Measurements from ENCODE around the gene TDRD1. TPM values are rescaled to one million over a fixed set of nuclear protein-coding genes. Genes with fewer than 3 reads are reported as not detected.

The TDRD1 gene
- total and polyA plus RNA-seq, 2 donors (not counting 1 experiment from before 2014, with no cell fraction given) = 0.10 to 0.22 TPM

GRCh38 chr10:114199239-114199638 lies 20.1 kb downstream of the TDRD1 start:
- H3K27me3 ChIP-seq (replicated peaks in 1 of 4; ENCODE audit: control extremely low read depth in 1 of 4, control insufficient read depth in 3 of 4, insufficient read depth in 4 of 4, low read length in 3 of 4) = no peaks in the 10 kb centered on the region
- H3K4me1 ChIP-seq (ENCODE audit: control insufficient read depth in 2 of 2, insufficient read depth in 2 of 2, low read length in 2 of 2) = no peaks in the 10 kb centered on the region
- no peak overlapping the region for H3K27ac Mint-ChIP-seq
- TF ChIP-seq, protein P1, sequence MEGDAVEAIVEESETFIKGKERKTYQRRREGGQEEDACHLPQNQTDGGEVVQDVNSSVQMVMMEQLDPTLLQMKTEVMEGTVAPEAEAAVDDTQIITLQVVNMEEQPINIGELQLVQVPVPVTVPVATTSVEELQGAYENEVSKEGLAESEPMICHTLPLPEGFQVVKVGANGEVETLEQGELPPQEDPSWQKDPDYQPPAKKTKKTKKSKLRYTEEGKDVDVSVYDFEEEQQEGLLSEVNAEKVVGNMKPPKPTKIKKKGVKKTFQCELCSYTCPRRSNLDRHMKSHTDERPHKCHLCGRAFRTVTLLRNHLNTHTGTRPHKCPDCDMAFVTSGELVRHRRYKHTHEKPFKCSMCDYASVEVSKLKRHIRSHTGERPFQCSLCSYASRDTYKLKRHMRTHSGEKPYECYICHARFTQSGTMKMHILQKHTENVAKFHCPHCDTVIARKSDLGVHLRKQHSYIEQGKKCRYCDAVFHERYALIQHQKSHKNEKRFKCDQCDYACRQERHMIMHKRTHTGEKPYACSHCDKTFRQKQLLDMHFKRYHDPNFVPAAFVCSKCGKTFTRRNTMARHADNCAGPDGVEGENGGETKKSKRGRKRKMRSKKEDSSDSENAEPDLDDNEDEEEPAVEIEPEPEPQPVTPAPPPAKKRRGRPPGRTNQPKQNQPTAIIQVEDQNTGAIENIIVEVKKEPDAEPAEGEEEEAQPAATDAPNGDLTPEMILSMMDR (IDR thresholded peaks at IDR 0.05) = no peak
- no peak for TF ChIP-seq EZH2 (IDR thresholded peaks at IDR 0.05; ENCODE audit: borderline replicate concordance, insufficient read depth, low read depth, low read length, poor library complexity, severe bottlenecking)
- peaks cover 42% of the 10 kb centered on the region for H3K27me3 Mint-ChIP-seq
- no peak overlapping the region for H3K4me2 ChIP-seq (replicated peaks; ENCODE audit: low read depth, low read length, poor library complexity, severe bottlenecking)
- DNase-seq = no peak
- H3K27ac ChIP-seq (ENCODE audit: low read length in 2 of 2) = no peak overlapping the region
- no peaks in the 10 kb centered on the region for H4K20me1 ChIP-seq (ENCODE audit: control insufficient read depth, insufficient read depth, low read length, poor library complexity, severe bottlenecking)
- no peaks in the 10 kb centered on the region for H3K79me2 ChIP-seq (ENCODE audit: control insufficient read depth, insufficient read depth, low read length)
- H3K9me3 ChIP-seq (ENCODE audit: control extremely low read depth in 1 of 3, control insufficient read depth in 2 of 3, insufficient read depth in 1 of 3, low read length in 2 of 3) = no peaks in the 10 kb centered on the region
- ATAC-seq (ENCODE audit: low read depth) = no peak
- no peak overlapping the region for H3K4me3 Mint-ChIP-seq
- no peaks in the 10 kb centered on the region for H3K36me3 ChIP-seq (replicated peaks in 1 of 2; ENCODE audit: control extremely low read depth in 1 of 2, control insufficient read depth in 1 of 2, extremely low read depth in 1 of 2, insufficient read depth in 2 of 2, low read length in 1 of 2)
- 100% methylated on average over 2 of the region's 4 CpGs for WGBS (ENCODE audit: insufficient coverage)
- no peak overlapping the region for H3K9ac ChIP-seq (ENCODE audit: low read length)
- intact Hi-C loops (cut with micrococcal nuclease) = no loop called here
- H3K4me3 ChIP-seq (ENCODE audit: control extremely low read depth in 1 of 5, extremely low read depth in 1 of 5, insufficient read depth in 1 of 5, low read depth in 2 of 5, low read length in 4 of 5) = no peak overlapping the region
- CTCF ChIA-PET = no interaction called here
- H2AFZ ChIP-seq (ENCODE audit: insufficient read depth, low read depth, low read length, poor library complexity, severe bottlenecking) = no peak overlapping the region
- no peaks in the 10 kb centered on the region for H3K4me1 Mint-ChIP-seq
- no peaks in the 10 kb centered on the region for H3K9me3 Mint-ChIP-seq (ENCODE audit: insufficient read depth)
- POLR2A ChIA-PET = no interaction called here

- no CpG with 5 or more reads among the region's 3 CpGs for WGBS (ENCODE audit: insufficient coverage)
- H3K9ac ChIP-seq (ENCODE audit: low read length) = no peak overlapping the region
- Mint-ChIP-seq H3K4me1 (no peaks in the 10 kb centered on the region), H3K27me3 (peaks cover 41% of the 10 kb centered on the region), H3K27ac (no peak overlapping the region), H3K9me3 (ENCODE audit: insufficient read depth) (no peaks in the 10 kb centered on the region), H3K4me3 (no peak overlapping the region)
- CTCF ChIA-PET = no interaction called here
- no peaks in the 10 kb centered on the region for H3K9me3 ChIP-seq (ENCODE audit: control extremely low read depth in 1 of 3, control insufficient read depth in 2 of 3, insufficient read depth in 1 of 3, low read length in 2 of 3)
- no peak for DNase-seq
- H4K20me1 ChIP-seq (ENCODE audit: control insufficient read depth, insufficient read depth, low read length, poor library complexity, severe bottlenecking) = no peaks in the 10 kb centered on the region
- H3K27me3 ChIP-seq (replicated peaks in 1 of 4; ENCODE audit: control extremely low read depth in 1 of 4, control insufficient read depth in 3 of 4, insufficient read depth in 4 of 4, low read length in 3 of 4) = peaks cover 0 to 5% (median 0%) of the 10 kb centered on the region in 4 experiments
- no peaks in the 10 kb centered on the region for H3K4me1 ChIP-seq (ENCODE audit: control insufficient read depth in 2 of 2, insufficient read depth in 2 of 2, low read length in 2 of 2)
- POLR2A ChIA-PET = no interaction called here
- no peak overlapping the region for H3K4me3 ChIP-seq (ENCODE audit: control extremely low read depth in 1 of 5, extremely low read depth in 1 of 5, insufficient read depth in 1 of 5, low read depth in 2 of 5, low read length in 4 of 5)
- H3K27ac ChIP-seq (ENCODE audit: low read length in 2 of 2) = no peak overlapping the region
- ATAC-seq (ENCODE audit: low read depth) = no peak
- no peaks in the 10 kb centered on the region for H3K79me2 ChIP-seq (ENCODE audit: control insufficient read depth, insufficient read depth, low read length)
- no peak overlapping the region for H2AFZ ChIP-seq (ENCODE audit: insufficient read depth, low read depth, low read length, poor library complexity, severe bottlenecking)
- intact Hi-C loops (cut with micrococcal nuclease) = no loop called here
- TF ChIP-seq EZH2 (IDR thresholded peaks at IDR 0.05; ENCODE audit: borderline replicate concordance, insufficient read depth, low read depth, low read length, poor library complexity, severe bottlenecking) = no peak
- TF ChIP-seq, protein P1 (IDR thresholded peaks at IDR 0.05) = no peak
- H3K4me2 ChIP-seq (replicated peaks; ENCODE audit: low read depth, low read length, poor library complexity, severe bottlenecking) = no peak overlapping the region
- no peaks in the 10 kb centered on the region for H3K36me3 ChIP-seq (replicated peaks in 1 of 2; ENCODE audit: control extremely low read depth in 1 of 2, control insufficient read depth in 1 of 2, extremely low read depth in 1 of 2, insufficient read depth in 2 of 2, low read length in 1 of 2)
Observed at GRCh38 chr10:114202812-114203211, 23.7 kb downstream of the TDRD1 start.

Data from B cell (primary cell).